Measurements from ENCODE around the gene ZFP36L2. TPM values are rescaled to one million over a fixed set of nuclear protein-coding genes. Genes with fewer than 3 reads are reported as not detected.

Gene ZFP36L2
- total and polyA plus RNA-seq, 2 donors (not counting 1 experiment from before 2014, with no cell fraction given) = 94.9 to 482 TPM

GRCh38 chr2:43210467-43211303, 15.7 kb downstream of the ZFP36L2 start:
- WGBS (ENCODE audit: insufficient coverage) = 40% methylated on average over 23 of the region's 23 CpGs
- Histone ChIP-seq H3K9ac (ENCODE audit: low read length) (no peak overlapping the region), H2AFZ (ENCODE audit: insufficient read depth, low read depth, low read length, poor library complexity, severe bottlenecking) (peak overlapping the region; percentile 42), H3K27ac (ENCODE audit: low read length in 2 of 2) (no peak overlapping the region), H3K4me3 (ENCODE audit: control extremely low read depth in 1 of 5, extremely low read depth in 1 of 5, insufficient read depth in 1 of 5, low read depth in 2 of 5, low read length in 4 of 5) (no peak overlapping the region), H3K79me2 (ENCODE audit: control insufficient read depth, insufficient read depth, low read length) (peaks cover 2% of the 10 kb centered on the region), H3K4me2 (replicated peaks; ENCODE audit: low read depth, low read length, poor library complexity, severe bottlenecking) (peak overlapping the region; percentile 42), H4K20me1 (ENCODE audit: control insufficient read depth, insufficient read depth, low read length, poor library complexity, severe bottlenecking) (no peaks in the 10 kb centered on the region), H3K9me3 (ENCODE audit: control extremely low read depth in 1 of 3, control insufficient read depth in 2 of 3, insufficient read depth in 1 of 3, low read length in 2 of 3) (no peaks in the 10 kb centered on the region), H3K4me1 (ENCODE audit: control insufficient read depth in 2 of 2, insufficient read depth in 2 of 2, low read length in 2 of 2) (peaks cover 26 to 30% of the 10 kb centered on the region in 2 donors), H3K36me3 (replicated peaks in 1 of 2; ENCODE audit: control extremely low read depth in 1 of 2, control insufficient read depth in 1 of 2, extremely low read depth in 1 of 2, insufficient read depth in 2 of 2, low read length in 1 of 2) (no peaks in the 10 kb centered on the region), H3K27me3 (replicated peaks in 1 of 4; ENCODE audit: control extremely low read depth in 1 of 4, control insufficient read depth in 3 of 4, insufficient read depth in 4 of 4, low read length in 3 of 4) (no peaks in the 10 kb centered on the region)
- Mint-ChIP-seq H3K4me1 (peaks cover 40% of the 10 kb centered on the region), H3K27me3 (no peaks in the 10 kb centered on the region), H3K4me3 (peak overlapping the region; percentile 36), H3K27ac (peak overlapping the region; percentile 7), H3K9me3 (ENCODE audit: insufficient read depth) (no peaks in the 10 kb centered on the region)
- ChIA-PET POLR2A (interaction anchor here (0.8 to 1.0 kb wide), 2 partner anchors 7 to 15 kb away, joined by 3 to 4 read pairs; no protein-coding TSS in a partner anchor), CTCF (interaction anchor here (0.7 to 21.8 kb wide), 4 partner anchors 8 to 76 kb away, joined by 3 to 449 read pairs (median 3); no protein-coding TSS in a partner anchor)
- peak; percentile 40 for DNase-seq
- peak; percentile 55 for ATAC-seq (ENCODE audit: low read depth)
- intact Hi-C loops (cut with micrococcal nuclease) = no loop called here
- no peak for TF ChIP-seq EZH2 (IDR thresholded peaks at IDR 0.05; ENCODE audit: borderline replicate concordance, insufficient read depth, low read depth, low read length, poor library complexity, severe bottlenecking)
- TF ChIP-seq, protein P1, sequence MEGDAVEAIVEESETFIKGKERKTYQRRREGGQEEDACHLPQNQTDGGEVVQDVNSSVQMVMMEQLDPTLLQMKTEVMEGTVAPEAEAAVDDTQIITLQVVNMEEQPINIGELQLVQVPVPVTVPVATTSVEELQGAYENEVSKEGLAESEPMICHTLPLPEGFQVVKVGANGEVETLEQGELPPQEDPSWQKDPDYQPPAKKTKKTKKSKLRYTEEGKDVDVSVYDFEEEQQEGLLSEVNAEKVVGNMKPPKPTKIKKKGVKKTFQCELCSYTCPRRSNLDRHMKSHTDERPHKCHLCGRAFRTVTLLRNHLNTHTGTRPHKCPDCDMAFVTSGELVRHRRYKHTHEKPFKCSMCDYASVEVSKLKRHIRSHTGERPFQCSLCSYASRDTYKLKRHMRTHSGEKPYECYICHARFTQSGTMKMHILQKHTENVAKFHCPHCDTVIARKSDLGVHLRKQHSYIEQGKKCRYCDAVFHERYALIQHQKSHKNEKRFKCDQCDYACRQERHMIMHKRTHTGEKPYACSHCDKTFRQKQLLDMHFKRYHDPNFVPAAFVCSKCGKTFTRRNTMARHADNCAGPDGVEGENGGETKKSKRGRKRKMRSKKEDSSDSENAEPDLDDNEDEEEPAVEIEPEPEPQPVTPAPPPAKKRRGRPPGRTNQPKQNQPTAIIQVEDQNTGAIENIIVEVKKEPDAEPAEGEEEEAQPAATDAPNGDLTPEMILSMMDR (IDR thresholded peaks at IDR 0.05) = no peak

- Histone ChIP-seq H3K4me2 (replicated peaks; ENCODE audit: low read depth, low read length, poor library complexity, severe bottlenecking) (peak overlapping the region; percentile 42), H4K20me1 (ENCODE audit: control insufficient read depth, insufficient read depth, low read length, poor library complexity, severe bottlenecking) (no peaks in the 10 kb centered on the region), H3K4me3 (ENCODE audit: control extremely low read depth in 1 of 5, extremely low read depth in 1 of 5, insufficient read depth in 1 of 5, low read depth in 2 of 5, low read length in 4 of 5) (no peak overlapping the region), H3K79me2 (ENCODE audit: control insufficient read depth, insufficient read depth, low read length) (peaks cover 2% of the 10 kb centered on the region), H3K9ac (ENCODE audit: low read length) (no peak overlapping the region), H3K9me3 (ENCODE audit: control extremely low read depth in 1 of 3, control insufficient read depth in 2 of 3, insufficient read depth in 1 of 3, low read length in 2 of 3) (no peaks in the 10 kb centered on the region), H3K27ac (ENCODE audit: low read length in 2 of 2) (no peak overlapping the region), H3K36me3 (replicated peaks in 1 of 2; ENCODE audit: control extremely low read depth in 1 of 2, control insufficient read depth in 1 of 2, extremely low read depth in 1 of 2, insufficient read depth in 2 of 2, low read length in 1 of 2) (no peaks in the 10 kb centered on the region), H3K4me1 (ENCODE audit: control insufficient read depth in 2 of 2, insufficient read depth in 2 of 2, low read length in 2 of 2) (peaks cover 26 to 30% of the 10 kb centered on the region in 2 donors), H2AFZ (ENCODE audit: insufficient read depth, low read depth, low read length, poor library complexity, severe bottlenecking) (peak overlapping the region; percentile 42), H3K27me3 (replicated peaks in 1 of 4; ENCODE audit: control extremely low read depth in 1 of 4, control insufficient read depth in 3 of 4, insufficient read depth in 4 of 4, low read length in 3 of 4) (no peaks in the 10 kb centered on the region)
- intact Hi-C loops (cut with micrococcal nuclease) = no loop called here
- ChIA-PET CTCF (interaction anchor here (0.7 to 21.8 kb wide), 4 partner anchors 8 to 76 kb away, joined by 3 to 449 read pairs (median 3); no protein-coding TSS in a partner anchor), POLR2A (interaction anchor here (0.8 to 1.0 kb wide), 2 partner anchors 8 to 14 kb away, joined by 3 to 4 read pairs; no protein-coding TSS in a partner anchor)
- WGBS (ENCODE audit: insufficient coverage) = 63% methylated on average over 6 of the region's 6 CpGs
- no peak for ATAC-seq (ENCODE audit: low read depth)
- Mint-ChIP-seq H3K27ac (peak overlapping the region; percentile 22), H3K4me1 (peaks cover 38% of the 10 kb centered on the region), H3K9me3 (ENCODE audit: insufficient read depth) (no peaks in the 10 kb centered on the region), H3K27me3 (no peaks in the 10 kb centered on the region), H3K4me3 (no peak overlapping the region)
- TF ChIP-seq, protein P1 (IDR thresholded peaks at IDR 0.05) = no peak
- no peak for TF ChIP-seq EZH2 (IDR thresholded peaks at IDR 0.05; ENCODE audit: borderline replicate concordance, insufficient read depth, low read depth, low read length, poor library complexity, severe bottlenecking)
- no peak for DNase-seq
These were observed 16.3 kb downstream of the ZFP36L2 start for GRCh38 chr2:43210125-43210466.
